Choroid plexus epithelial cell (primary cell): Measurements from ENCODE around the gene ESR2.
"Not testable (repeated sequence)": the region's sequence is repeated elsewhere in the genome, so short reads cannot be mapped to it uniquely, and the experiment has no call there.

Source experiments
- DNase-seq: peaks from one replicate; pipeline ENCODE4 v3.0.0-alpha.2; 2010; ENCODE audit warnings: low read depth
- H3K4me3 ChIP-seq: 2 replicates; pipeline ENCODE4 v1.5.1; 2011; ENCODE audit warnings: low read depth, mild to moderate bottlenecking, control low read depth, low read length, moderate library complexity
- TF ChIP-seq, protein P1 (sequence below): conservative IDR thresholded peaks from 2 replicates; pipeline ENCODE4 v1.5.1; 2011; ENCODE audit warnings: low read depth, mild to moderate bottlenecking, control low read depth, inconsistent platforms, low read length, moderate library complexity

Gene ESR2

DNA sequence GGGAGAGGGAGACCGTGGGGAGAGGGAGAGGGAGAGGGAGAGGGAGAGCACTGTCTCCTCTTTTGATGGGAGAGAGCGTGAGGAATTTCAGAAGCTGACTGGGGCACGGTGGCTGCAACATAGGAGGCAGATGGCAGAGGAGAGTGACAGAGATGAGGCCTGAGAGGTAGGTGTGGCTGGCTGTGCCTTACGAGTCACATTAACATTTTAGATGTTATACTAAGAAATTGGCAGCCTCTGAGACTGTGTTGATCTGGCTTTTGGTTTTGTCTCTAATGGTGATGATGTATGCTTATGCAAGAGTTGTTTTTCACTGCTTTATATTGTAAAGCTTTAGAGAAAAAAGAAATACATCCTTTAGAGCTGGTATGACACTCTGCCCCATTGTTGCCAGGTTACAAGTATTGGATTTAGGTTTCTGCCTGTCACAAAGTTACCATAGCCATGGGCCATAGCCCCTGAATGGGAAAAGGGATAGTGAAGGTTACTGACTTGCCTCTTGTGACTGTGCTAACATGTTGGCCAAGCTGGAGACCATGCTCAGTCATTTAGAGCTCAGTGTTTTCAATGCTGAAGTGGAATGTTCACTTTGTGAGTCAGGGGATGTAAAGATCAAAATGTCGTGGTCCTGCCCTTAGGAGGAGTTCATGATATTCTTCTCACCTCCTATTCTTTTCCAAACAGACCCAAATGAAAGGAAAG is 255.2 kb downstream of the ESR2 start:
- TF ChIP-seq, protein P1, sequence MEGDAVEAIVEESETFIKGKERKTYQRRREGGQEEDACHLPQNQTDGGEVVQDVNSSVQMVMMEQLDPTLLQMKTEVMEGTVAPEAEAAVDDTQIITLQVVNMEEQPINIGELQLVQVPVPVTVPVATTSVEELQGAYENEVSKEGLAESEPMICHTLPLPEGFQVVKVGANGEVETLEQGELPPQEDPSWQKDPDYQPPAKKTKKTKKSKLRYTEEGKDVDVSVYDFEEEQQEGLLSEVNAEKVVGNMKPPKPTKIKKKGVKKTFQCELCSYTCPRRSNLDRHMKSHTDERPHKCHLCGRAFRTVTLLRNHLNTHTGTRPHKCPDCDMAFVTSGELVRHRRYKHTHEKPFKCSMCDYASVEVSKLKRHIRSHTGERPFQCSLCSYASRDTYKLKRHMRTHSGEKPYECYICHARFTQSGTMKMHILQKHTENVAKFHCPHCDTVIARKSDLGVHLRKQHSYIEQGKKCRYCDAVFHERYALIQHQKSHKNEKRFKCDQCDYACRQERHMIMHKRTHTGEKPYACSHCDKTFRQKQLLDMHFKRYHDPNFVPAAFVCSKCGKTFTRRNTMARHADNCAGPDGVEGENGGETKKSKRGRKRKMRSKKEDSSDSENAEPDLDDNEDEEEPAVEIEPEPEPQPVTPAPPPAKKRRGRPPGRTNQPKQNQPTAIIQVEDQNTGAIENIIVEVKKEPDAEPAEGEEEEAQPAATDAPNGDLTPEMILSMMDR = no peak
- H3K4me3 ChIP-seq = no peak overlapping the region
- peak; percentile 13 for DNase-seq

DNA sequence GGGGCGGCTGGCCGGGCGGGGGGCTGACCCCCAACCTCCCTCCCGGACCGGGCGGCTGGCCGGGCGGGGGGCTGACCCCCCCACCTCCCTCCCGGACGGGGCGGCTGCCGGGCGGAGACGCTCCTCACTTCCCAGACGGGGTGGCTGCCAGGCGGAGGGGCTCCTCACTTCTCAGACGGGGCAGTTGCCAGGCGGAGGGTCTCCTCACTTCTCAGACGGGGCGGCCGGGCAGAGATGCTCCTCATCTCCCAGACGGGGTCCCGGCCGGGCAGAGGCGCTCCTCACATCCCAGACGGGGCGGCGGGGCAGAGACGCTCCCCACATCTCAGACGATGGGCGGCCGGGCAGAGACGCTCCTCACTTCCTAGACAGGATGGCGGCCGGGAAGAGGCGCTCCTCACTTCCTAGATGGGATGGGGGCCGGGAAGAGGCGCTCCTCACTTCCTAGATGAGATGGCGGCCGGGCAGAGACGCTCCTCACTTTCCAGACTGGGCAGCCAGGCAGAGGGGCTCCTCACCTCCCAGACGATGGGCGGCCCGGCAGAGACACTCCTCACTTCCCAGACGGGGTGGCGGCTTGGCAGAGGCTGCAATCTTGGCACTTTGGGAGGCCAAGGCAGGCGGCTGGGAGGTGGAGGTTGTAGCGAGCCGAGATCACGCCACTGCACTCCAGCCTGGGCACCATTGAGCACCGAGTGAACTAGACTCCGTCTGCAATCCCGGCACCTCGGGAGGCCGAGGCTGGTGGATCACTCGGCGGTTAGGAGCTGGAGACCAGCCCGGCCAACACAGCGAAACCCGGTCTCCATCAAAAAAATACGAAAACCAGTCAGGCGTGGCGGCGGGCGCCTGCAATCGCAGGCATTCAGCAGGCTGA is 256.1 kb downstream of the ESR2 start:
- H3K4me3 ChIP-seq, DNase-seq: not testable (repeated sequence)

DNA sequence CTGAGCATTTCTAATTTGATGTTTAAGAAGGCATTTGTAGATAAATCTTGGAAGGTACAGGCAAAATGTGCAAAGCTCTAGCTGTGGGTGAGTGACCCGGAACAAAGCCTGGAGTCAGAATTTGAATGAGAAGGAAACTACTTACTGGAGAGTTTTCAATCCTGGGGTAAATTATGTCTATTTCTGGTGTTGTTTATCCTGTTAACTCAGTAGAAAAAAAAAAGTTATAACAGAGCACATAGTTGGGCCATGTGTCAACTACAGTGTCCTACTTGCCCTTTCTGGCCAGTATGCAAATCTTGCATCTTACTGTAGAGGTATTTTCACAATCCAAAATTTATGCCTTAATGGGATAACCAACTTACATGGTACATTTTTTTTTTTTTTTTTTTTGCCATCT is 259.0 kb downstream of the ESR2 start:
- DNase-seq = peak; percentile 44
- H3K4me3 ChIP-seq = no peak overlapping the region
- TF ChIP-seq, protein P1 = no peak
